CD8-positive, alpha-beta memory T cell (primary cell): ENCODE measurements around the gene CYP2C19. TPM values are rescaled to one million over a fixed set of nuclear protein-coding genes. Genes with fewer than 3 reads are reported as not detected.

Source experiments
- CTCF ChIA-PET: fragments of 350-600 bp; sonication (Branson Sonifier 250); formaldehyde crosslinking; loops from one replicate; lab custom pipeline; 2021; ENCODE audit warnings: antibody characterized with exemption; lab: Charles Lee
- POLR2A ChIA-PET: fragments of 350-600 bp; sonication (Branson Sonifier 250); formaldehyde crosslinking; loops from one replicate; lab custom pipeline; 2021; ENCODE audit warnings: antibody characterized with exemption; lab: Charles Lee
- DNase-seq, 5 donors: peaks; one replicate each; pipeline versions ENCODE4 v3.0.0 to v3.0.0-alpha.2; 2020 to 2022; ENCODE audit warnings: mixed read lengths in 1 of 5
- H3K27ac ChIP-seq: one replicate; pipeline ENCODE4 v1.7.0; 2013; ENCODE audit warnings: low read depth, mild to moderate bottlenecking, low read length, moderate library complexity
- H3K27me3 ChIP-seq: 2 replicates; pipeline ENCODE4 v1.7.0; 2013; ENCODE audit warnings: low read length, mild to moderate bottlenecking; ENCODE audit not compliant: insufficient read depth, poor library complexity, severe bottlenecking
- H3K36me3 ChIP-seq: 2 replicates; pipeline ENCODE4 v1.7.0; 2013; ENCODE audit warnings: mild to moderate bottlenecking, low read length, moderate library complexity; ENCODE audit not compliant: insufficient read depth
- H3K4me1 ChIP-seq: 2 replicates; pipeline ENCODE4 v1.7.0; 2013; ENCODE audit warnings: mild to moderate bottlenecking, low read length, moderate library complexity; ENCODE audit not compliant: insufficient read depth
- H3K4me3 ChIP-seq: 2 replicates; pipeline ENCODE4 v1.7.0; 2013; ENCODE audit warnings: mild to moderate bottlenecking, low read length
- H3K9me3 ChIP-seq: 2 replicates; pipeline ENCODE4 v1.7.0; 2013; ENCODE audit warnings: mild to moderate bottlenecking, low read length
- H3K27ac Mint-ChIP-seq, 8 donors: one replicate each; pipeline ENCODE4 v1.8.0; 2020 to 2021; ENCODE audit warnings: mixed read lengths in 8 of 8, mild to moderate bottlenecking in 6 of 8, inconsistent platforms in 3 of 8, moderate library complexity in 3 of 8
- H3K27me3 Mint-ChIP-seq, 2 donors: one replicate each; pipeline ENCODE4 v1.8.0; 2020 to 2021; ENCODE audit warnings: mixed read lengths in 2 of 2, mild to moderate bottlenecking in 1 of 2, moderate library complexity in 1 of 2
- H3K36me3 Mint-ChIP-seq, 3 donors: one replicate each; pipeline ENCODE4 v1.8.0; 2020 to 2021; ENCODE audit warnings: mixed read lengths in 3 of 3, inconsistent platforms in 1 of 3, mild to moderate bottlenecking in 1 of 3
- H3K4me1 Mint-ChIP-seq, 3 donors: one replicate each; pipeline ENCODE4 v1.8.0; 2020 to 2021; ENCODE audit warnings: mixed read lengths in 3 of 3, inconsistent platforms in 1 of 3, mild to moderate bottlenecking in 1 of 3
- H3K4me3 Mint-ChIP-seq, 7 donors: one replicate each; pipeline ENCODE4 v1.8.0; 2020 to 2021; ENCODE audit warnings: mixed read lengths in 7 of 7, mild to moderate bottlenecking in 6 of 7, moderate library complexity in 4 of 7, inconsistent platforms in 2 of 7
- H3K9me3 Mint-ChIP-seq, 5 donors: one replicate each; pipeline ENCODE4 v1.8.0; 2020 to 2022; ENCODE audit warnings: mixed read lengths in 5 of 5, mild to moderate bottlenecking in 3 of 5, moderate library complexity in 2 of 5, inconsistent platforms in 1 of 5
- polyA plus RNA-seq: library from polyadenylated mRNA; unstranded; fragments of 300-500 nt; fragmentation: Illumina TruSeq; gene quantifications from one replicate; pipeline ENCODE4 v1.2.3, GENCODE V29; 2021
- total RNA-seq, 2 experiments: library from RNA; stranded (reverse); gene quantifications; one replicate each; pipeline ENCODE4 v1.2.3, GENCODE V29; 2021

Gene CYP2C19
- total and polyA plus RNA-seq, 3 experiments from 2014 or later, result not detected

DNA sequence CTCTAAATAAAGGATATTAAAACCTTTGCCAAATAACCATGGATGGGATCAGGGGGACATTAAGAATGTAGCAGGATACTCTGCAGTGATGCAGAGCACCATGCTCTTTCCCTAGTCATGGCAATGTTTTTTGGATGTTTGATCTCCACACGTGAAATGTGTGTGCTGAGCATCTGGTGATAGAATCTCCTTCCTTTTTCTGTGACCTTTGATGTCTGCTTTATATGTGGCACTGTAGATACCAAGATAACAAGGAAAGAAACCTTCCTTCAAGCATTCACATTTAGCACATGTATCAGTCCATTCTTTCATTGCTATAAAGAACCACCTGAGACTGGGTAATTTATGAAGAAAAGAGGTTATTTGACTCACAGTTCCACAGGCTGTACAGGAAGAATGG, 88.3 kb downstream of the CYP2C19 start:
- Histone ChIP-seq H3K4me3 (no peak overlapping the region), H3K4me1 (no peaks in the 10 kb centered on the region), H3K27me3 (no peaks in the 10 kb centered on the region), H3K27ac (no peak overlapping the region), H3K36me3 (no peaks in the 10 kb centered on the region), H3K9me3 (no peaks in the 10 kb centered on the region)
- ChIA-PET CTCF (no interaction called here), POLR2A (no interaction called here)
- no peak for DNase-seq
- Mint-ChIP-seq H3K4me3 (no peak overlapping the region), H3K4me1 (no peaks in the 10 kb centered on the region), H3K27ac (no peak overlapping the region), H3K36me3 (no peaks in the 10 kb centered on the region), H3K27me3 (no peaks in the 10 kb centered on the region), H3K9me3 (peaks cover 0 to 9% (median 4%) of the 10 kb centered on the region in 5 donors)

GRCh38 chr10:94851263-94851662, 88.8 kb downstream of the CYP2C19 start:
- Histone ChIP-seq H3K27ac (no peak overlapping the region), H3K4me1 (no peaks in the 10 kb centered on the region), H3K36me3 (no peaks in the 10 kb centered on the region), H3K27me3 (no peaks in the 10 kb centered on the region), H3K4me3 (no peak overlapping the region), H3K9me3 (no peaks in the 10 kb centered on the region)
- peaks cover 0 to 9% (median 2%) of the 10 kb centered on the region in 5 donors for H3K9me3 Mint-ChIP-seq
- H3K4me3 Mint-ChIP-seq, result no peak overlapping the region
- H3K36me3 Mint-ChIP-seq, result no peaks in the 10 kb centered on the region
- no peak for DNase-seq
- ChIA-PET CTCF (no interaction called here), POLR2A (no interaction called here)
- no peak overlapping the region for H3K27ac Mint-ChIP-seq
- H3K27me3 Mint-ChIP-seq, result no peaks in the 10 kb centered on the region
- no peaks in the 10 kb centered on the region for H3K4me1 Mint-ChIP-seq

DNA sequence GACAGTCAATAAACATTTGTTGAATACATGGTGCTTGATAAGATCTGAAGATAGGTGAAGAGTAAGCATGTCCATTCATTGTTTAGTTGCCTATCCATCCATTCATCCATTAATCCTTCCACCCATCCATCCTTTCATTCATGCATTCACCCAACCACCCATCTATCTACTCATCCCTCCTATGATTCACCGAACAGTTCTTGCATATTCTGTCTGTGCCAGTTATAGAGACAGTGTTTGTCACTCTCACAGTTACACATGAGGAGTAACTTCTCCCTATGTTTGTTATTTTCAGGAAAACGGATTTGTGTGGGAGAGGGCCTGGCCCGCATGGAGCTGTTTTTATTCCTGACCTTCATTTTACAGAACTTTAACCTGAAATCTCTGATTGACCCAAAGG, 90.0 kb downstream of the CYP2C19 start:
- no peak overlapping the region for H3K4me3 Mint-ChIP-seq

DNA sequence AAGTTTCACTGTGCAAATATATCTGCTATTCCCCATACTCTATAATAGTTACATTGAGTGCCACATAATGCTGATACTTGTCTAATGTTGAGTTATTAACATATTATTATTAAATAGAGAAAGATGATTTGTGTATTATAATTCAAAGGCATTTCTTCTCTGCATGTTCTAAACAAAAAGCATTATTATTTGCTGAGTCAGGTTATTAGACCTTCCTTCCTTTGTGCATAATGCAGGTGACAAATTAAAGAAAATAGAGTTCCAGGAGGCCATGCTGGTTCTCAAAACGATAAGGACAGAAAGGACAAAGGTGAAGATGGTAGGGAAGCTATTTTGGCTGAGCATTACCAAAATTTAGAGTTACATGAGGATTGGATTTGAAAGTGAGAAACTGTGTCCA, 90.6 kb downstream of the CYP2C19 start:
- ChIA-PET CTCF (no interaction called here), POLR2A (no interaction called here)
- Histone ChIP-seq H3K27me3 (no peaks in the 10 kb centered on the region), H3K36me3 (no peaks in the 10 kb centered on the region), H3K27ac (no peak overlapping the region), H3K4me1 (no peaks in the 10 kb centered on the region), H3K9me3 (no peaks in the 10 kb centered on the region), H3K4me3 (no peak overlapping the region)
- Mint-ChIP-seq H3K4me1 (no peaks in the 10 kb centered on the region), H3K9me3 (peaks cover 0 to 8% (median 3%) of the 10 kb centered on the region in 5 donors), H3K36me3 (no peaks in the 10 kb centered on the region), H3K27ac (no peak overlapping the region), H3K27me3 (no peaks in the 10 kb centered on the region), H3K4me3 (no peak overlapping the region)
- no peak for DNase-seq

More for the DNA sequence above, 90.0 kb downstream of the CYP2C19 start:
- Mint-ChIP-seq H3K36me3 (no peaks in the 10 kb centered on the region), H3K27me3 (no peaks in the 10 kb centered on the region), H3K27ac (no peak overlapping the region), H3K4me1 (no peaks in the 10 kb centered on the region), H3K9me3 (peaks cover 0 to 7% (median 3%) of the 10 kb centered on the region in 5 donors)
- H3K27me3 ChIP-seq, result no peaks in the 10 kb centered on the region
- ChIA-PET POLR2A (no interaction called here), CTCF (no interaction called here)
- DNase-seq, result no peak
- H3K4me1 ChIP-seq, result no peaks in the 10 kb centered on the region
- no peaks in the 10 kb centered on the region for H3K9me3 ChIP-seq
- no peak overlapping the region for H3K27ac ChIP-seq
- H3K4me3 ChIP-seq, result no peak overlapping the region
- H3K36me3 ChIP-seq, result no peaks in the 10 kb centered on the region

- CTCF ChIA-PET, result no interaction called here
- H3K27me3 ChIP-seq, result no peaks in the 10 kb centered on the region
- Mint-ChIP-seq H3K9me3 (peaks cover 2 to 17% (median 3%) of the 10 kb centered on the region in 5 donors), H3K4me1 (no peaks in the 10 kb centered on the region), H3K4me3 (no peak overlapping the region), H3K27ac (no peak overlapping the region), H3K27me3 (peaks cover 0 to 3% of the 10 kb centered on the region in 2 donors), H3K36me3 (no peaks in the 10 kb centered on the region)
- no peak overlapping the region for H3K4me3 ChIP-seq
- no peaks in the 10 kb centered on the region for H3K36me3 ChIP-seq
- H3K27ac ChIP-seq, result no peak overlapping the region
- no peaks in the 10 kb centered on the region for H3K9me3 ChIP-seq
- no peaks in the 10 kb centered on the region for H3K4me1 ChIP-seq
- DNase-seq, result no peak
- POLR2A ChIA-PET, result no interaction called here
Observed at GRCh38 chr10:94858005-94858404, 95.5 kb downstream of the CYP2C19 start.

GRCh38 chr10:94859086-94859485, 96.6 kb downstream of the CYP2C19 start:
- Histone ChIP-seq H3K4me1 (no peaks in the 10 kb centered on the region), H3K36me3 (no peaks in the 10 kb centered on the region), H3K9me3 (no peaks in the 10 kb centered on the region), H3K4me3 (no peak overlapping the region), H3K27ac (no peak overlapping the region), H3K27me3 (no peaks in the 10 kb centered on the region)
- H3K27me3 Mint-ChIP-seq, result peaks cover 0 to 3% of the 10 kb centered on the region in 2 donors
- peaks cover 2 to 27% (median 3%) of the 10 kb centered on the region in 5 donors for H3K9me3 Mint-ChIP-seq
- H3K27ac Mint-ChIP-seq, result no peak overlapping the region
- ChIA-PET CTCF (no interaction called here), POLR2A (no interaction called here)
- no peak for DNase-seq
- H3K4me3 Mint-ChIP-seq, result no peak overlapping the region
- H3K36me3 Mint-ChIP-seq, result no peaks in the 10 kb centered on the region
- H3K4me1 Mint-ChIP-seq, result no peaks in the 10 kb centered on the region

DNA sequence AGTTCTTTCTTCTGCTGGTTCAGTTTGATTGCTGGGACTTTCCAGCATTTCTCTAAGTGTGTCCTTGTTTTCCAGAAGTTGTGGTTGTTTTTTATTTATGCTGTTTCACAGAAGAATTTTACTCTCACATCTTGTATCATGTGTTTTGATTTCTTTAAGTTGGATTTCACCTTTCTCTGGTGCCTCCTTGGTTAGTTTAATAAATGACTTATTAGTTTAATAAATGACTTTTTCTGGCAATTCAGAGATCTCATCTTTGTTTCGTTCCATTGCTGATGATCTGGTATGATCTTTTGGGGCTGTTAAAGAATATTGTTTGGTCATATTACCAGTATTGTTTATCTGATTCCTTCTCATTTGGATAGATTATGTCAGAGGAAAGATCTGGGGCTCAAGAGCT, 116.2 kb downstream of the CYP2C19 start:
- no peaks in the 10 kb centered on the region for H3K27me3 ChIP-seq
- H3K9me3 ChIP-seq, result no peaks in the 10 kb centered on the region
- CTCF ChIA-PET, result no interaction called here
- Mint-ChIP-seq H3K27ac (no peak overlapping the region), H3K9me3 (peaks cover 0 to 20% (median 5%) of the 10 kb centered on the region in 5 donors), H3K27me3 (no peaks in the 10 kb centered on the region), H3K4me1 (no peaks in the 10 kb centered on the region), H3K36me3 (no peaks in the 10 kb centered on the region), H3K4me3 (no peak overlapping the region)
- no peak overlapping the region for H3K4me3 ChIP-seq
- H3K36me3 ChIP-seq, result no peaks in the 10 kb centered on the region
- no peak overlapping the region for H3K27ac ChIP-seq
- no peaks in the 10 kb centered on the region for H3K4me1 ChIP-seq
- no peak for DNase-seq
- POLR2A ChIA-PET, result no interaction called here

DNA sequence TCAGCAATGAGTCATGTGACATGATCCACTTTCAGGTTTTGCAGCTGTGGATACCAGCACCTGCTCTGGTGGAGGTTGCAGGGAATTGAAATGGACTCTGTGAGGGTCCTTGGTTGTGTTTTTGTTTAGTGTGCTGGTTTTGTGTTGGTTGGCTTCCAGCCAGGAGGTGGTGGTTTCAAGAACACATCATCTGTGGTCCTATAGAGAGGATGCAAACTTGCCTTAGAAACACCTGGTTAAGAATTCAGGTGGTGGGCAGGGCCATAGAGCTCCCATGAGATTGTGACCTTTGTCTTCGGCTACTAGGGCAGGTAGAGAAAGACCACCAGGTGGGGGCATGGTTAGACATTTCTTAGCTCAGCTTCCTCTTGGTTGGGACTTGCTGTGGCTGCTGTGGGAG, 116.7 kb downstream of the CYP2C19 start:
- Mint-ChIP-seq H3K4me3 (no peak overlapping the region), H3K27me3 (no peaks in the 10 kb centered on the region), H3K27ac (no peak overlapping the region), H3K9me3 (peaks cover 0 to 20% (median 5%) of the 10 kb centered on the region in 5 donors), H3K36me3 (no peaks in the 10 kb centered on the region), H3K4me1 (no peaks in the 10 kb centered on the region)
- no peaks in the 10 kb centered on the region for H3K27me3 ChIP-seq
- no peaks in the 10 kb centered on the region for H3K4me1 ChIP-seq
- H3K36me3 ChIP-seq, result no peaks in the 10 kb centered on the region
- H3K9me3 ChIP-seq, result no peaks in the 10 kb centered on the region
- DNase-seq, result no peak
- H3K4me3 ChIP-seq, result no peak overlapping the region
- H3K27ac ChIP-seq, result no peak overlapping the region
- ChIA-PET CTCF (no interaction called here), POLR2A (no interaction called here)

GRCh38 chr10:94889123-94889522, 126.6 kb downstream of the CYP2C19 start:
- no peak overlapping the region for H3K4me3 ChIP-seq
- H3K36me3 Mint-ChIP-seq, result no peaks in the 10 kb centered on the region
- no peaks in the 10 kb centered on the region for H3K4me1 Mint-ChIP-seq

More at GRCh38 chr10:94889123-94889522, 126.6 kb downstream of the CYP2C19 start:
- ChIA-PET CTCF (no interaction called here), POLR2A (no interaction called here)
- Histone ChIP-seq H3K27ac (no peak overlapping the region), H3K36me3 (no peaks in the 10 kb centered on the region), H3K27me3 (no peaks in the 10 kb centered on the region), H3K9me3 (no peaks in the 10 kb centered on the region), H3K4me1 (no peaks in the 10 kb centered on the region)
- Mint-ChIP-seq H3K4me3 (no peak overlapping the region), H3K27ac (no peak overlapping the region), H3K27me3 (no peaks in the 10 kb centered on the region), H3K9me3 (peaks cover 0 to 7% (median 2%) of the 10 kb centered on the region in 5 donors)
- no peak for DNase-seq
